ENCODE measurements around the gene C11orf52. TPM values are rescaled to one million over a fixed set of nuclear protein-coding genes. Genes with fewer than 3 reads are reported as not detected.
A peak's percentile ranks its signal among the peaks of the same experiment; 100 is the strongest.

Gene C11orf52
- total and polyA plus RNA-seq, 2 of the 13 experiments (the other 11 are each of a cell fraction or from before 2014, with no cell fraction given): 7.4 to 11.0 TPM

DNA sequence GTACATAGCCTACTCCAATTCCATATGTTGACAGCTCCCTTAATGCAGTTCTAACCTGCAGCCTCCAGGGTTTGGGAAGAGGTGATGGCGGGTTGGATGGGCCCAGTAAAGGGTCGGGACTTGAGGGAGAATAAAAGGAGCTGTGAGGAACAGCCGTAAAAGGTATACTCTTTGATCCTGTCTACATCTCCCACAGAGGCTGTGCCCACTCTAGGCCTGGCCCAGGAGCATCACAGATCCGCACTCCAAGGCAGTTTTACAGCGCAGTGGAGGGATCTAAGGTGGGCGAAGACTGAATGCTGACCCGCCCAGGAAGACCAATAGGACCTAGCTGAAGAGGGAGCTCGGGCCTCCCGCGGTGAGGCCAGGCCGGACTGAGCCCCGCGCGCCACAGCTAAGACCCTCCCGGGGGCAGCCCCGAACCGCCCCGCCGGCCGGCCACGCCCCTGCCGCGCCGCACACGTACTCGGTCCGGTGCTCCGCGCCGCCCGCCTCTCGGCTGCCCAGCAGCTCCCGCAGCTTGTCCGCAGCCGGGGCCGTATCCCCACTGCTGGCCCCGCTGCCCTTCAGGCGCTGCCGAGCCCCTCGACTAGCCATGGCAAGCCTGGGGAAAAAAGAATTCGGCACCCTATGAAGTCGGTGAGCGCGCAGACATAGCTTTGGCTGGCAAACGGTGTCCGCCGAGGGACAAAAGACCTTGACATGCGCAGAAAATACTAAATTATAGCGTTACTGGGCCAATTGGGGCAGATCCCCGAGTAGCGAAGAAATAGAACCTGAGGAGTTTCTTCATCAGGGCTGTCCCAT is 47.6 kb upstream of the C11orf52 start, which contains the start of gene ALG9 (continued):
- TF ChIP-seq TRAFD1 (CRISPR knock-in tag; IDR thresholded peaks at IDR 0.05; ENCODE audit: borderline replicate concordance): no peak
- TF ChIP-seq, protein P1, sequence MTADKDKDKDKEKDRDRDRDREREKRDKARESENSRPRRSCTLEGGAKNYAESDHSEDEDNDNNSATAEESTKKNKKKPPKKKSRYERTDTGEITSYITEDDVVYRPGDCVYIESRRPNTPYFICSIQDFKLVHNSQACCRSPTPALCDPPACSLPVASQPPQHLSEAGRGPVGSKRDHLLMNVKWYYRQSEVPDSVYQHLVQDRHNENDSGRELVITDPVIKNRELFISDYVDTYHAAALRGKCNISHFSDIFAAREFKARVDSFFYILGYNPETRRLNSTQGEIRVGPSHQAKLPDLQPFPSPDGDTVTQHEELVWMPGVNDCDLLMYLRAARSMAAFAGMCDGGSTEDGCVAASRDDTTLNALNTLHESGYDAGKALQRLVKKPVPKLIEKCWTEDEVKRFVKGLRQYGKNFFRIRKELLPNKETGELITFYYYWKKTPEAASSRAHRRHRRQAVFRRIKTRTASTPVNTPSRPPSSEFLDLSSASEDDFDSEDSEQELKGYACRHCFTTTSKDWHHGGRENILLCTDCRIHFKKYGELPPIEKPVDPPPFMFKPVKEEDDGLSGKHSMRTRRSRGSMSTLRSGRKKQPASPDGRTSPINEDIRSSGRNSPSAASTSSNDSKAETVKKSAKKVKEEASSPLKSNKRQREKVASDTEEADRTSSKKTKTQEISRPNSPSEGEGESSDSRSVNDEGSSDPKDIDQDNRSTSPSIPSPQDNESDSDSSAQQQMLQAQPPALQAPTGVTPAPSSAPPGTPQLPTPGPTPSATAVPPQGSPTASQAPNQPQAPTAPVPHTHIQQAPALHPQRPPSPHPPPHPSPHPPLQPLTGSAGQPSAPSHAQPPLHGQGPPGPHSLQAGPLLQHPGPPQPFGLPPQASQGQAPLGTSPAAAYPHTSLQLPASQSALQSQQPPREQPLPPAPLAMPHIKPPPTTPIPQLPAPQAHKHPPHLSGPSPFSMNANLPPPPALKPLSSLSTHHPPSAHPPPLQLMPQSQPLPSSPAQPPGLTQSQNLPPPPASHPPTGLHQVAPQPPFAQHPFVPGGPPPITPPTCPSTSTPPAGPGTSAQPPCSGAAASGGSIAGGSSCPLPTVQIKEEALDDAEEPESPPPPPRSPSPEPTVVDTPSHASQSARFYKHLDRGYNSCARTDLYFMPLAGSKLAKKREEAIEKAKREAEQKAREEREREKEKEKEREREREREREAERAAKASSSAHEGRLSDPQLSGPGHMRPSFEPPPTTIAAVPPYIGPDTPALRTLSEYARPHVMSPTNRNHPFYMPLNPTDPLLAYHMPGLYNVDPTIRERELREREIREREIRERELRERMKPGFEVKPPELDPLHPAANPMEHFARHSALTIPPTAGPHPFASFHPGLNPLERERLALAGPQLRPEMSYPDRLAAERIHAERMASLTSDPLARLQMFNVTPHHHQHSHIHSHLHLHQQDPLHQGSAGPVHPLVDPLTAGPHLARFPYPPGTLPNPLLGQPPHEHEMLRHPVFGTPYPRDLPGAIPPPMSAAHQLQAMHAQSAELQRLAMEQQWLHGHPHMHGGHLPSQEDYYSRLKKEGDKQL (CRISPR knock-in tag; IDR thresholded peaks at IDR 0.05; ENCODE audit: low read depth): no peak
- no peak for TF ChIP-seq RNF219 (CRISPR knock-in tag; IDR thresholded peaks at IDR 0.05)
- 0 out of 2 replicates have a peak, but pooled peaks have one; percentile 35 for TF ChIP-seq SMAD1 (CRISPR knock-in tag; IDR thresholded peaks at IDR 0.05; ENCODE audit: borderline replicate concordance, low read depth)
- TF ChIP-seq ZNF329 (CRISPR knock-in tag; IDR thresholded peaks at IDR 0.05; ENCODE audit: low read depth): no peak
- TF ChIP-seq ZBTB42 (CRISPR knock-in tag; IDR thresholded peaks at IDR 0.05): no peak
- TF ChIP-seq MEIS1 (CRISPR knock-in tag; IDR thresholded peaks at IDR 0.05; ENCODE audit: borderline replicate concordance): no peak
- TF ChIP-seq ARNTL (CRISPR knock-in tag; IDR thresholded peaks at IDR 0.05): peak; percentile 23; the same call in 1 of the 2 replicates
- TF ChIP-seq ZNF451 (CRISPR knock-in tag; IDR thresholded peaks at IDR 0.05): peak; percentile 71
- TF ChIP-seq SIX1 (CRISPR knock-in tag; IDR thresholded peaks at IDR 0.05; ENCODE audit: borderline replicate concordance): no peak
- no peak for TF ChIP-seq ZMYM2 (CRISPR knock-in tag; IDR thresholded peaks at IDR 0.05)
- TF ChIP-seq RAD51 (IDR thresholded peaks at IDR 0.05; ENCODE audit: borderline replicate concordance): no peak
- TF ChIP-seq HDAC2 (CRISPR knock-in tag; IDR thresholded peaks at IDR 0.05): no peak
- peak; percentile 85; the same call in 1 of the 2 replicates for TF ChIP-seq HES4 (CRISPR knock-in tag; IDR thresholded peaks at IDR 0.05; ENCODE audit: borderline replicate concordance)
- peak; percentile 87 for TF ChIP-seq ZNF709 (CRISPR knock-in tag; IDR thresholded peaks at IDR 0.05)
- 0 out of 2 replicates have a peak, but pooled peaks have one; percentile 6 for TF ChIP-seq FOSL2 (CRISPR knock-in tag; IDR thresholded peaks at IDR 0.05)
- peak; percentile 57; the same call in 1 of the 2 replicates for TF ChIP-seq ZNF644 (CRISPR knock-in tag; IDR thresholded peaks at IDR 0.05; ENCODE audit: low read depth)
- peak; percentile 76 for TF ChIP-seq ZNF274 (CRISPR knock-in tag; IDR thresholded peaks at IDR 0.05)
- TF ChIP-seq ZNF772 (CRISPR knock-in tag; IDR thresholded peaks at IDR 0.05): peak; percentile 77
- peak; percentile 50 for TF ChIP-seq POGZ (CRISPR knock-in tag; IDR thresholded peaks at IDR 0.05)
- no peak; the same call in 1 of the 2 replicates for TF ChIP-seq RARA (CRISPR knock-in tag; IDR thresholded peaks at IDR 0.05)
